ENCODE measurements around the gene CRTC3.
"Not testable (repeated sequence)": the region's sequence is repeated elsewhere in the genome, so short reads cannot be mapped to it uniquely, and the experiment has no call there.

CRTC3 gene

GRCh38 chr15:90683371-90683770 lies 153.6 kb downstream of the CRTC3 start:
- no peak for DNase-seq

- no peak for DNase-seq
Measured at GRCh38 chr15:90683876-90684275, 154.2 kb downstream of the CRTC3 start.

- no peak for DNase-seq
Measured at GRCh38 chr15:90684281-90684680, 154.6 kb downstream of the CRTC3 start.

- no peak for DNase-seq
Measured at GRCh38 chr15:90685591-90686434, 156.1 kb downstream of the CRTC3 start.

GRCh38 chr15:90686435-90687218 lies 156.9 kb downstream of the CRTC3 start:
- no peak for DNase-seq

- DNase-seq, result not testable (repeated sequence)
Measured at GRCh38 chr15:90689326-90689961, 159.7 kb downstream of the CRTC3 start.

GRCh38 chr15:90690585-90690984 lies 160.9 kb downstream of the CRTC3 start:
- DNase-seq, result no peak

GRCh38 chr15:90691369-90691768 lies 161.6 kb downstream of the CRTC3 start:
- no peak for DNase-seq

- DNase-seq, result no peak
Measured at GRCh38 chr15:90691982-90692773, 162.5 kb downstream of the CRTC3 start.

Measured in NCI-H2029 treated with DMSO at 0.1 percent for 48 hours (cell line).